Astrocyte of the cerebellum (primary cell): ENCODE data around the gene CDH5.

Experiments
- DNase-seq: peaks from one replicate; pipeline ENCODE4 v3.0.0-alpha.2; 2011; ENCODE audit warnings: low read depth
- H3K4me3 ChIP-seq: 2 replicates; pipeline ENCODE4 v1.5.1; 2011; ENCODE audit warnings: mild to moderate bottlenecking, low read depth, low read length, moderate library complexity
- in situ Hi-C: cut with HindIII; loops from 2 replicates; pipeline ENCODE4 v1.10.0; 2017; ENCODE audit warnings: low sequenced_read_pairs
- TF ChIP-seq, protein P1 (sequence below): IDR thresholded peaks from 2 replicates; pipeline ENCODE4 v1.5.1; 2012; ENCODE audit warnings: low read length, low read depth, moderate library complexity, mild to moderate bottlenecking; ENCODE audit errors: missing control alignments

The CDH5 gene

GRCh38 chr16:66432429-66432828, 65.9 kb downstream of the CDH5 start:
- DNase-seq: no peak
- in situ Hi-C loops: no loop called here
- TF ChIP-seq, protein P1, sequence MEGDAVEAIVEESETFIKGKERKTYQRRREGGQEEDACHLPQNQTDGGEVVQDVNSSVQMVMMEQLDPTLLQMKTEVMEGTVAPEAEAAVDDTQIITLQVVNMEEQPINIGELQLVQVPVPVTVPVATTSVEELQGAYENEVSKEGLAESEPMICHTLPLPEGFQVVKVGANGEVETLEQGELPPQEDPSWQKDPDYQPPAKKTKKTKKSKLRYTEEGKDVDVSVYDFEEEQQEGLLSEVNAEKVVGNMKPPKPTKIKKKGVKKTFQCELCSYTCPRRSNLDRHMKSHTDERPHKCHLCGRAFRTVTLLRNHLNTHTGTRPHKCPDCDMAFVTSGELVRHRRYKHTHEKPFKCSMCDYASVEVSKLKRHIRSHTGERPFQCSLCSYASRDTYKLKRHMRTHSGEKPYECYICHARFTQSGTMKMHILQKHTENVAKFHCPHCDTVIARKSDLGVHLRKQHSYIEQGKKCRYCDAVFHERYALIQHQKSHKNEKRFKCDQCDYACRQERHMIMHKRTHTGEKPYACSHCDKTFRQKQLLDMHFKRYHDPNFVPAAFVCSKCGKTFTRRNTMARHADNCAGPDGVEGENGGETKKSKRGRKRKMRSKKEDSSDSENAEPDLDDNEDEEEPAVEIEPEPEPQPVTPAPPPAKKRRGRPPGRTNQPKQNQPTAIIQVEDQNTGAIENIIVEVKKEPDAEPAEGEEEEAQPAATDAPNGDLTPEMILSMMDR: no peak

DNA sequence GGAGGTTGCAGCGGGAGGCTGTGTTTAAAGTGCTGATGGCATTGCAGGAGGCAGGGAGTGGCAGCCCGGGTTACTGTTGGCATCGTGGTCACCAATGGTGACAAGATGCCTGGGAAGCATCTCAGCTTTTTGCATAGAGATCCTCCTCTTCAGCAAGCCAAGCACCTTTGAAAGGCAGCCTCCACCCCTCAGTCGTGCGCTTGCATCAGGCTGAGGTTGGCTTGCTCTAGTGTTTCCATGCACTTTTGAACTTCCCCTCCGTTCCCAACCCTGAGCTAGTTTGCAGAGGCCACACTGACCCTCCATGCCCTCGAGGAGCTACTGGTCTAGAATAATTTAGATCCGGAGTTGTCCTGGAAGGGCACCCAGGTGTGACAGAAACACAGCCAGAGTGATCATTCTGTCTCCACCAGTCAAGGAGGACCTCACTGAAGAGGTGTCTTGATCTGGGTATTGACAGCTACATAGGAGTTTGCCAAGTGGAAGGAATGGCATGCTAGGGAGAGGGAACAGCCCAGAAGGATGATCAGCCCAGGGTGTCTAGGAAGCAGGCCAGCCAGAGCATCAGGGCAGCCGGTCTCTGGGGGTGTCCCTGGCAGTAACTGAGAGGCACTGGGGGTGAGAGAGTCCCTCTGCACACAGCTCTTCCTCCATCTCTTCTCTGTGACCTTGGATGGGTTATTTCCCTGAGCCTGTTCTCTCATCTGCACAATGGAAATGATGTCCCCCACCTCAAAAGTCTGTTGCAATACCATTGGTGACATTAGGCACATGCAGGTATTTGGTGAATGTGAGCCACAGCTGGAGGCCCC, 68.3 kb downstream of the CDH5 start:
- in situ Hi-C loops: no loop called here
- TF ChIP-seq, protein P1: no peak
- H3K4me3 ChIP-seq: no peak overlapping the region
- no peak for DNase-seq

More at GRCh38 chr16:66432429-66432828, 65.9 kb downstream of the CDH5 start:
- H3K4me3 ChIP-seq: no peak overlapping the region

GRCh38 chr16:66435896-66436295, 69.4 kb downstream of the CDH5 start:
- no peak overlapping the region for H3K4me3 ChIP-seq
- TF ChIP-seq, protein P1: no peak
- DNase-seq: no peak
- in situ Hi-C loops: no loop called here

DNA sequence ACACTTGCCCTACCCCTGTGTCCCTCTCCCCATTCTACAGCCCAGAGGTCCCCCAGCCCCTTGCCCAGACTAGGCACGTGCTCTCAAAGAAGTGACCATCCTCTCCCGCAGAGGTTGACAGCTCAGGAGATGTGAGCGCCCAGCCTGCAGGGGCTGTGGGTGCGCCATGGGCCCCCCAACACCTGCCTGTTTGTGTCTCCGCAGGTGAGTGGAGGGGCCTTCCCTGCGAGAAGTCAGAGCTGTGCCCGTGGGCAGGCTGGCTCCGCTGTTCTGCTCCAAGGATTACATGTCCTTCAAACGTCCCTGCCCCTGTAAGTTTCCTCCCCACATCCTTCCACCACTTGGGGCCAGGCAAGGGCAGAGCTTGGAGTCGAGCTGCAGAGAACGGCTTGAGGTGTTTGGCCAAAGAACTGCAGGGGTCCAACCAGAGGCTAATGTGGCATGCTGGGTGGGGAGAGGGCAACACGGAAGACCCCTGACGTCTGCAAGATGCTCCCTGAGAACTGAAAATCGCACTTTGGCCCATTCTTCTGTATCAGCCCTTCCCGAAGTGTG, 71.0 kb downstream of the CDH5 start:
- TF ChIP-seq, protein P1: no peak
- in situ Hi-C loops: no loop called here
- DNase-seq: no peak

GRCh38 chr16:66438536-66438935, 72.0 kb downstream of the CDH5 start:
- in situ Hi-C loops: no loop called here
- no peak overlapping the region for H3K4me3 ChIP-seq
- TF ChIP-seq, protein P1: no peak
- no peak for DNase-seq

More for the DNA sequence above, 71.0 kb downstream of the CDH5 start:
- H3K4me3 ChIP-seq: no peak overlapping the region

DNA sequence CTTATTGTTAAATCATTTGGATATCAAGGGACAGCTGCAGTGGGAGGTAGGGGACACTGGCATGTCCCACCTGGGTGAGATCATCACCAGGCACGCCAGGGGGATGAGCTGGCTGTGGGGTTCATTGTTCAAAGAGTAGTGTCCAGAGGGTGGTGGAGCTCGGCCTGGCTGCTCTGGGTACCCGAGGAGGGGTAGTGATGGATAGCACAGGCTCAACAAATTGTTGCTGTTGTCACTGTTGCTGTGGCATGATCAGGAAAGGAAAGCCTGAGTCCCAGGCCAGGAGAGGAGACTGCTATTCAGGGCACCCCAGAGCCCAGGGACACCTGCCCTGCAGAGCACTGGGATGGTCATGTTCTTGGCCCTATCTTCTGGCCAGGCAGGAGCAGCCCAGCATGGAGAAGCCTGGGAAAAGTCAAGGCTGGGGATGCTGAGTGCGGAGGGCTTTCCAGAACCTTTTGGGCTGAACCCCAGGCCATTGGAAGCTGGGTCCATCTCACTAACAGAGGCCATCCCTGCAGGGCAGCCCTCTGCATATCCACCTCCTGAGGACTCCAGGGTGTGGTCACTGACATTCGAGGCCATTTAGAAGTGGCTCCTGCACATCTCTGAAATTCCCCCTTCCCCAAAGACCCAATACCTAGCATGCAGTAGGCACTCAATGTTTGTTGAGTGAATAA, 72.7 kb downstream of the CDH5 start:
- no peak overlapping the region for H3K4me3 ChIP-seq
- TF ChIP-seq, protein P1: no peak
- in situ Hi-C loops: no loop called here
- no peak for DNase-seq
